HCT116 (cell line): ENCODE results near the gene CISD3. TPM values are rescaled to one million over a fixed set of nuclear protein-coding genes. Genes with fewer than 3 reads are reported as not detected.

Source experiments
- ATAC-seq: fragments of 200-7000 bp; cut with Tn5 transposase; 2 replicates; pipeline ENCODE4 v1.9.1; 2020; ENCODE audit warnings: mild to moderate bottlenecking, moderate library complexity
- BruUV-seq: library from RNA; stranded (reverse); fragments of 400-500 nt; replicated peaks from 2 replicates; lab custom pipeline; 2021; lab: Mats Ljungman, UMichigan
- CTCF ChIA-PET: fragments of 300-600 bp; sonication (Branson Sonifier 250); formaldehyde crosslinking; loops from one replicate; lab custom pipeline; 2021; ENCODE audit warnings: antibody characterized with exemption; lab: Charles Lee
- POLR2A ChIA-PET: fragments of 300-600, 350-600 bp; sonication (Branson Sonifier 250); formaldehyde crosslinking; loops from one replicate; lab custom pipeline; 2021; ENCODE audit warnings: antibody characterized with exemption; lab: Charles Lee
- RAD21 ChIA-PET, 2 experiments: fragments of 300-600 bp; sonication (Branson Sonifier 250); formaldehyde crosslinking; loops; one replicate each; lab custom pipeline; 2023; ENCODE audit warnings: low total read pairs in 2 of 2; ENCODE audit not compliant: uncharacterized antibody in 2 of 2, unreplicated experiment in 2 of 2, low non-redundant PET in 1 of 2; lab: Charles Lee
- DNase-seq: peaks from one replicate; pipeline ENCODE4 v3.0.0-alpha.2; 2010; ENCODE audit warnings: low read depth, low spot score
- H2AFZ ChIP-seq: fragments of 200-600 bp; shearing (Covaris generic), sonication (generic); 2 replicates; pipeline ENCODE4 v1.6.1; 2017; ENCODE audit warnings: low read depth, mixed run types, mixed read lengths, antibody characterized with exemption, low read length; ENCODE audit not compliant: poor library complexity, severe bottlenecking
- H3K27ac ChIP-seq: 2 replicates; pipeline ENCODE4 v1.5.1; 2012; ENCODE audit warnings: low read depth, low read length
- H3K27me3 ChIP-seq: fragments of 200-600 bp; sonication (generic); 2 replicates; pipeline ENCODE4 v1.6.1; 2016; ENCODE audit warnings: mixed run types, low read length, mixed read lengths; ENCODE audit not compliant: insufficient read depth
- H3K36me3 ChIP-seq, 2 experiments: fragments of 200-500 bp in 1 of 2; fragments of 200-600 bp in 1 of 2; sonication (Bioruptor generic) in 1 of 2; sonication (generic) in 1 of 2; 2 replicates each; pipeline versions ENCODE4 v1.5.1 to v1.6.1; 2014 to 2016; ENCODE audit warnings: low read length in 2 of 2, inconsistent platforms in 1 of 2, mixed read lengths in 1 of 2, mixed run types in 1 of 2; ENCODE audit not compliant: insufficient read depth in 2 of 2, control insufficient read depth in 1 of 2
- H3K4me1 ChIP-seq, 2 experiments: fragments of 200-600 bp in 1 of 2; sonication (generic) in 1 of 2; 2 replicates each; pipeline versions ENCODE4 v1.5.1 to v1.6.1; 2012 to 2017; ENCODE audit warnings: low read length in 2 of 2, inconsistent platforms in 1 of 2, mild to moderate bottlenecking in 1 of 2, mixed read lengths in 1 of 2, mixed run types in 1 of 2, moderate library complexity in 1 of 2; ENCODE audit not compliant: insufficient read depth in 2 of 2, control insufficient read depth in 1 of 2
- H3K4me2 ChIP-seq: fragments of 200-600 bp; sonication (generic); 2 replicates; pipeline ENCODE4 v1.6.1; 2017; ENCODE audit warnings: mixed run types, low read length, mixed read lengths
- H3K4me3 ChIP-seq, 2 experiments: fragments of 200-600 bp in 1 of 2; sonication (generic) in 1 of 2; replicated peaks in 1 of 2; 2 replicates each; pipeline ENCODE4 v1.5.1; 2011 to 2016; ENCODE audit warnings: low read length in 2 of 2, control low read depth in 1 of 2, low read depth in 1 of 2, mild to moderate bottlenecking in 1 of 2, mixed read lengths in 1 of 2, mixed run types in 1 of 2
- H3K79me2 ChIP-seq: fragments of 200-600 bp; sonication (generic); 2 replicates; pipeline ENCODE4 v1.6.1; 2017; ENCODE audit warnings: mild to moderate bottlenecking, mixed run types, low read length, moderate library complexity, mixed read lengths; ENCODE audit not compliant: insufficient read depth
- H3K9ac ChIP-seq: fragments of 200-600 bp; sonication (generic); 2 replicates; pipeline ENCODE4 v1.6.1; 2016; ENCODE audit warnings: low read length, mixed read lengths
- H3K9me2 ChIP-seq: fragments of 200-600 bp; sonication (generic), shearing (Covaris generic); 2 replicates; pipeline ENCODE4 v1.6.1; 2017; ENCODE audit warnings: mixed run types, mild to moderate bottlenecking, moderate library complexity; ENCODE audit not compliant: insufficient read depth
- H3K9me3 ChIP-seq, 2 experiments: fragments of 200-500 bp in 1 of 2; fragments of 200-600 bp in 1 of 2; sonication (Bioruptor generic) in 1 of 2; sonication (generic) in 1 of 2; 2 replicates each; pipeline ENCODE4 v1.6.1; 2014 to 2017; ENCODE audit warnings: low read length in 2 of 2, mixed read lengths in 2 of 2, inconsistent platforms in 1 of 2, low read depth in 1 of 2, mild to moderate bottlenecking in 1 of 2, mixed run types in 1 of 2, moderate library complexity in 1 of 2; ENCODE audit not compliant: control insufficient read depth in 1 of 2, insufficient read depth in 1 of 2
- H4K20me1 ChIP-seq: fragments of 200-600 bp; sonication (generic), shearing (Covaris generic); 2 replicates; pipeline ENCODE4 v1.6.1; 2017; ENCODE audit warnings: mixed run types, mild to moderate bottlenecking, moderate library complexity; ENCODE audit not compliant: insufficient read depth
- CBX3 ChIP-seq: IDR thresholded peaks from 2 replicates; pipeline ENCODE4 v1.6.1; 2012; ENCODE audit warnings: low read depth
- CEBPB ChIP-seq: IDR thresholded peaks from 2 replicates; pipeline ENCODE4 v1.6.1; 2012; ENCODE audit warnings: low read depth
- CTCF ChIP-seq, 3 experiments: fragments of 200-600 bp in 1 of 3; sonication (generic) in 1 of 3; IDR thresholded peaks in 2 of 3; conservative IDR thresholded peaks in 1 of 3; 2 replicates each; pipeline ENCODE4 v1.5.1; 2012 to 2017; ENCODE audit warnings: low read depth in 2 of 3, low read length in 2 of 3, antibody characterized with exemption in 1 of 3, borderline replicate concordance in 1 of 3, control low read depth in 1 of 3, mild to moderate bottlenecking in 1 of 3, mixed read lengths in 1 of 3, mixed run types in 1 of 3, moderate library complexity in 1 of 3; ENCODE audit not compliant: insufficient read depth in 1 of 3
- EGR1 ChIP-seq: IDR thresholded peaks from 2 replicates; pipeline ENCODE4 v1.6.1; 2012; ENCODE audit warnings: low read depth
- JUND ChIP-seq: IDR thresholded peaks from 2 replicates; pipeline ENCODE4 v1.6.1; 2012
- POLR2A ChIP-seq: IDR thresholded peaks from 2 replicates; pipeline ENCODE4 v1.7.0; 2011; ENCODE audit warnings: borderline replicate concordance; ENCODE audit not compliant: insufficient read depth, insufficient read length; ENCODE audit errors: extremely low read depth
- RAD21 ChIP-seq: IDR thresholded peaks from 2 replicates; pipeline ENCODE4 v1.6.1; 2012; ENCODE audit warnings: low read depth, mild to moderate bottlenecking
- SIN3A ChIP-seq: IDR thresholded peaks from 2 replicates; pipeline ENCODE4 v1.6.1; 2012; ENCODE audit warnings: low read depth
- SP1 ChIP-seq: IDR thresholded peaks from 2 replicates; pipeline ENCODE4 v1.6.1; 2012; ENCODE audit warnings: low read depth
- SRF ChIP-seq: IDR thresholded peaks from 2 replicates; pipeline ENCODE4 v1.6.1; 2012; ENCODE audit warnings: low read depth
- YY1 ChIP-seq: IDR thresholded peaks from 2 replicates; pipeline ENCODE4 v1.6.1; 2011; ENCODE audit warnings: low read length, low read depth, moderate library complexity, mild to moderate bottlenecking; ENCODE audit not compliant: insufficient replicate concordance; ENCODE audit errors: extremely low read depth
- ZNF274 ChIP-seq: fragments of 200-500 bp; sonication (Bioruptor generic); IDR thresholded peaks from 2 replicates; pipeline ENCODE4 v1.6.1; 2014; ENCODE audit warnings: mild to moderate bottlenecking, low read depth, low read length, inconsistent platforms
- intact Hi-C: fragments of 100-400 bp; cut with micrococcal nuclease; formaldehyde crosslinking; loops from 2 replicates; pipeline ENCODE4 v1.10.0; 2022
- total RNA-seq: library from RNA; stranded (reverse); gene quantifications from one replicate; pipeline ENCODE4 v1.2.1, GENCODE V29; 2021; ENCODE audit not compliant: unreplicated experiment

CISD3 gene
- total RNA-seq, 1 experiment from 2014 or later = 50.2 TPM

DNA sequence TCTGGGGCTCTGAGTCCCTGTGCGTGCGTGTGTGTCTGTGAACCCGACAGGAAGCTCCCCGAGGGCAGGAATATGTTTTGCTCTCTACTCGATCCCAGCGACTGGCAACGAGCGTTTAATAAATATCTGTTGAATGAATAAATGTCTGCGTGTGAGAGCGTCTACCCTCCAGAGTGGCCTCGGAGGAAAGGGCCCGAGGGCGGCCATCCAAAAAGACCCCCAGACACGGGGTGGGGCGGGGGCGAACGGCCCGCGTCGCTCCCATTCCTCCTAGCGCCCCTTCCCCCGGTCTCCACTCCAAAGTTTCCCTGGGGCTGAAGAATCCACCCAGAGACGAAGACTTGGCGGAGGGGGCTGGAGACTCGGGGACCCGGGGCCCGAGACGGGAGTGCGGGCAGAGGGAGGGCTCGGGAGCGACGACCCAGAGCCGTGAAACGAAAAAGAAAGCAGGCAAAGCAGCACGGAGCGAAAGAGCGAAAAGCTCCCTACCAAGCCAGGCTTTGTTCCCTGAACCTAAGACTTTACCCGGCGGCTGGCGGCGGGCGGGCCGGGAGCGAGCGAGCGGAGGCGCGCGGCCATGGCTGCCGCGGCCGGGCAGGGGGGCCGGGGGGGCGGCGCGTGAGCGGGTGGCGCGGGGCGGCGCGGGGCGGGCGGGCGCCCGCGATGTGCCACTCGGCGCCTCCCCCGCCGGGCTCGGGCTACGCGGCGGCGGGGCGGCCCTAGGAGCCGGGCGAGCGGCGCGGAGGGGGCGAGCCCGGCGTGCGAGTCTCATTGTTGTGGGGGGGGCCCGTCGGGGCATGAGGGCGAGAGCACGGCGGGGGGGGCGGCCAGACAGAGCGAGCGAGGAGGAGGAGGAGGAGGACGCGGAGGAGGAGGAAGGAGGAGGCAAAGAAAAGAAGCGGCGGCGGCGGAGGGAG is 25.3 kb upstream of the CISD3 start, which contains the start of gene MLLT6:
MLLT6 (plus strand) TSS at position 668 of the 917 bp plus-strand sequence. CDS start 360 bp downstream, outside the sequence.
- peaks cover 52% of the 10 kb centered on the region for H3K79me2 ChIP-seq
- peak; percentile 30 for ATAC-seq
- POLR2A ChIA-PET = interaction anchor here (0.6 to 1.6 kb wide), 4 partner anchors 28 to 147 kb away, joined by 3 to 4 read pairs (median 4); partner anchors contain the start of gene EPOP

More for the DNA sequence above, 25.3 kb upstream of the CISD3 start, which contains the start of gene MLLT6:
- peaks cover 8 to 21% of the 10 kb centered on the region in 2 experiments; a peak in 2 of 4 replicates for H3K36me3 ChIP-seq
- no peak for DNase-seq
- ChIA-PET RAD21 (no interaction called here), CTCF (no interaction called here)
- H3K9me2 ChIP-seq = no peaks in the 10 kb centered on the region
- H3K4me3 ChIP-seq = peak within 1 kb of the TSS; percentile 77 to 91
- H3K9me3 ChIP-seq = no peaks in the 10 kb centered on the region
- H3K27ac ChIP-seq = peak within 1 kb of the TSS; percentile 99
- H3K9ac ChIP-seq = peak within 1 kb of the TSS; percentile 92
- TF ChIP-seq SIN3A (no peak), YY1 (peak; percentile 68), RAD21 (no peak), JUND (no peak), ZNF274 (no peak), SRF (no peak), EGR1 (0 out of 2 replicates have a peak, but pooled peaks have one; percentile 3), POLR2A (no peak), CBX3 (no peak), CTCF (IDR thresholded peaks at IDR 0.05 in 2 of 3, conservative IDR thresholded peaks at IDR 0.05 in 1 of 3; ENCODE audit: borderline replicate concordance in 1 of 3, insufficient read depth in 1 of 3, low read depth in 2 of 3, low read length in 2 of 3) (no peak), SP1 (0 out of 2 replicates have a peak, but pooled peaks have one; percentile 8), CEBPB (no peak)
- no peaks in the 10 kb centered on the region for H3K27me3 ChIP-seq
- H3K4me2 ChIP-seq = peak within 1 kb of the TSS; percentile 96
- H4K20me1 ChIP-seq = no peaks in the 10 kb centered on the region
- no peak within 1 kb of the TSS for H2AFZ ChIP-seq
- H3K4me1 ChIP-seq = peaks cover 31 to 60% of the 10 kb centered on the region in 2 experiments
- intact Hi-C loops = no loop called here
- no TSS peak for BruUV-seq
